ENCODE data around the gene LDLRAD3. TPM values are rescaled to one million over a fixed set of nuclear protein-coding genes. Genes with fewer than 3 reads are reported as not detected.

LDLRAD3 gene
- total and polyA plus RNA-seq, 12 donors, result 0.87 to 5.1 (median 1.7) TPM

DNA sequence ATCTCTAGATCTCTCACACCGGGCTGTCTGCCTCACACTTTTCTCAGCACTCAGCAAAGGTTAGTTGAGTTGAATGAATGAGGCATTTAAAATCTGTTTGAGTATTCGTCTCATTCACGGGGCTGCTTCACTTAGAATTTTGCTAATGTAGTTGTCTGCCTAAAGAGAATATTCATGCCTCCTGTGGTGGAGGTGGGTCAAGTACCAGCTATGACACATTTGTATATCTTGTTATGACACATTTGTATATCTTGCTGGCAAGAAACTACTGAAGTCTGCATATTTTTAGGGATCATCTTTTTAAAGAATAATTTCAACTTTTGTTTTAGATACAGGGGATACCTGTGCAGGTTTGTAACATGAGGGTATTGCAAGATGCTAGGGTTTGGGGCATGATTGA, 43.1 kb downstream of the LDLRAD3 start:
- H3K9me3 ChIP-seq, result peaks cover 0 to 8% (median 0%) of the 10 kb centered on the region in 11 donors
- TF ChIP-seq, protein P1, sequence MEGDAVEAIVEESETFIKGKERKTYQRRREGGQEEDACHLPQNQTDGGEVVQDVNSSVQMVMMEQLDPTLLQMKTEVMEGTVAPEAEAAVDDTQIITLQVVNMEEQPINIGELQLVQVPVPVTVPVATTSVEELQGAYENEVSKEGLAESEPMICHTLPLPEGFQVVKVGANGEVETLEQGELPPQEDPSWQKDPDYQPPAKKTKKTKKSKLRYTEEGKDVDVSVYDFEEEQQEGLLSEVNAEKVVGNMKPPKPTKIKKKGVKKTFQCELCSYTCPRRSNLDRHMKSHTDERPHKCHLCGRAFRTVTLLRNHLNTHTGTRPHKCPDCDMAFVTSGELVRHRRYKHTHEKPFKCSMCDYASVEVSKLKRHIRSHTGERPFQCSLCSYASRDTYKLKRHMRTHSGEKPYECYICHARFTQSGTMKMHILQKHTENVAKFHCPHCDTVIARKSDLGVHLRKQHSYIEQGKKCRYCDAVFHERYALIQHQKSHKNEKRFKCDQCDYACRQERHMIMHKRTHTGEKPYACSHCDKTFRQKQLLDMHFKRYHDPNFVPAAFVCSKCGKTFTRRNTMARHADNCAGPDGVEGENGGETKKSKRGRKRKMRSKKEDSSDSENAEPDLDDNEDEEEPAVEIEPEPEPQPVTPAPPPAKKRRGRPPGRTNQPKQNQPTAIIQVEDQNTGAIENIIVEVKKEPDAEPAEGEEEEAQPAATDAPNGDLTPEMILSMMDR (IDR thresholded peaks at IDR 0.05), result no peak
- 88 to 91% methylated on average over 3 of the region's 3 CpGs for WGBS, 2 donors
- no peak overlapping the region for H3K4me3 ChIP-seq
- H3K27me3 ChIP-seq, result peaks cover 0 to 4% (median 0%) of the 10 kb centered on the region in 7 donors
- H3K27ac ChIP-seq, result no peak overlapping the region
- no peak for ATAC-seq
- peaks cover 0 to 11% (median 2%) of the 10 kb centered on the region in 9 donors for H3K4me1 ChIP-seq
- intact Hi-C loops (cut with DNase I), result no loop called here
- no peaks in the 10 kb centered on the region for H3K36me3 ChIP-seq
- DNase-seq, result no peak

DNA sequence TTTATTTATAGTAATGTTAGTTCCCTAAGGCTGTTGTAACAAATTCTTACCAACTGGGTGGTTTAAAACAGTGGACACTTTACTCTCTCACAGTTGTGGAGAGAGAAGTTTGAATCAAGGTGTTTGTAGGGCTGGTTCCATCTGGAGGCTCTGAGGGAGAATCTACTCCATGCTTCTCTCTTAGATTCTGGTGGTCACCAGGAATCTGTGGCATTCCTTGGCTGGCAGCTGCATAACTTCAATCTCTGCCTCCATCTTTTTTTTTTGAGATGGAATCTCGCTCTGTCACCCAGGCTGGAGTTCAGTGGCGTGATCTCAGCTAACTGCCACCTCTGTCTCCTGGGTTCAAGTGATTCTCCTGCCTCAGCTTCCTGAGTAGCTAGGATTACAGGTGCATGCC, 46.3 kb downstream of the LDLRAD3 start:
- TF ChIP-seq, protein P1 (IDR thresholded peaks at IDR 0.05), result no peak
- Histone ChIP-seq H3K4me3 (no peak overlapping the region), H3K27me3 (peaks cover 0 to 4% (median 0%) of the 10 kb centered on the region in 7 donors), H3K27ac (no peak overlapping the region), H3K36me3 (no peaks in the 10 kb centered on the region), H3K9me3 (peaks cover 0 to 14% (median 0%) of the 10 kb centered on the region in 11 donors), H3K4me1 (peaks cover 0 to 5% (median 0%) of the 10 kb centered on the region in 9 donors)
- WGBS, 2 donors, result 93 to 98% methylated on average over 2 of the region's 2 CpGs
- no peak for ATAC-seq
- intact Hi-C loops (cut with DNase I), result no loop called here
- DNase-seq, result no peak

DNA sequence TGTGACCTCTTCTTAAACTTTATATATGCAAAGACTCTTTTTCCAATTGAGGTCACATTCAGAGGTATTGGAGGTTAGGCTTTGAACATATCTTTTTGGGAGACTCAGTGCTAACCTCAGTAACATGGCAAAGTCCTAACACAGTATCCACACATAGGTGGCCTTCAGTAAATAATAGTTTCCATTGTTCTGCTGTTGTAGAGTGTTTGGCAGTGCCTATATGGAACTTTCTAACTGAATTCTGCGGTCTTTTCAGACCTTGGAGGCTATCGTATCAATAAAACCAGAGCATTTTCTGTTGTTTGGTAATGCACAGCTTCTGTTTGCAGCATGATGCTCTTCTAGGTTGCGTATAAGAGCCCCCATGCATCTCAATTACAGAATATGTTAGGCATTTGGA, 47.0 kb downstream of the LDLRAD3 start:
- Histone ChIP-seq H3K36me3 (no peaks in the 10 kb centered on the region), H3K27ac (no peak overlapping the region), H3K4me1 (peaks cover 0 to 10% (median 0%) of the 10 kb centered on the region in 9 donors), H3K9me3 (peaks cover 0 to 20% (median 0%) of the 10 kb centered on the region in 11 donors), H3K4me3 (no peak overlapping the region), H3K27me3 (peaks cover 0 to 4% (median 0%) of the 10 kb centered on the region in 7 donors)
- DNase-seq (no peak), ATAC-seq (no peak)
- WGBS, 2 donors, result 91 to 96% methylated on average over 3 of the region's 3 CpGs
- intact Hi-C loops (cut with DNase I), result no loop called here
- TF ChIP-seq, protein P1 (IDR thresholded peaks at IDR 0.05), result no peak

DNA sequence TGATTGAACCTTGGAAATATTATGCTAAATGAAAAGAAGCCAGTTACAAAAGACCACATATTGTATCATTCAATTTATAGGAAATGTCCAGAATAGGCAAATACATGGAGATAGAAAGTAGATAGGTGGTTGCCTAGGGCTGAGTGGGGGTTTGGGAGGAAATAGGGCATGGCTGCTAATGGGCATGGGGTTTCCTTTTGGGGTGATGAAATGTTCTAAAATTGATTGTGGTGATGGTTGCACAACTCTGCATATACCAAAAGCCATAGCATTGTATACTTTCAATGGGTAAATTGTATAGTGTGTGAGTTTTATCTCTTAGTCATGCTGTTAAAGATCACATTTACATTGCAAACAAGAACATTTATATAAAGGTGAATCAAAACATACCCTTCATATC, 48.7 kb downstream of the LDLRAD3 start:
- no peak for ATAC-seq
- Histone ChIP-seq H3K9me3 (peaks cover 0 to 20% (median 0%) of the 10 kb centered on the region in 11 donors), H3K4me3 (no peak overlapping the region), H3K36me3 (no peaks in the 10 kb centered on the region), H3K27ac (no peak overlapping the region), H3K27me3 (peaks cover 0 to 4% (median 0%) of the 10 kb centered on the region in 7 donors), H3K4me1 (peaks cover 0 to 12% (median 0%) of the 10 kb centered on the region in 9 donors)
- intact Hi-C loops (cut with DNase I), result no loop called here
- TF ChIP-seq, protein P1 (IDR thresholded peaks at IDR 0.05), result no peak
- no peak for DNase-seq
